ENCODE measurements around the gene RAB37. TPM values are rescaled to one million over a fixed set of nuclear protein-coding genes. Genes with fewer than 3 reads are reported as not detected.

The RAB37 gene
- total and polyA plus RNA-seq, 2 of the 13 experiments (the other 11 are each of a cell fraction or from before 2014, with no cell fraction given) = 0.91 to 3.7 TPM

GRCh38 chr17:74738051-74738996, 1.3 kb downstream of the RAB37 start (continued):
- TF ChIP-seq AGO2 (optimal IDR thresholded peaks at IDR 0.05; ENCODE audit: low read depth, low read length) (peak; percentile 6), SATB2 (CRISPR knock-in tag; IDR thresholded peaks at IDR 0.05) (no peak), MTERF4 (CRISPR knock-in tag; IDR thresholded peaks at IDR 0.05) (no peak), ZNF777 (CRISPR knock-in tag; IDR thresholded peaks at IDR 0.05) (0 out of 2 replicates have a peak, but pooled peaks have one; percentile 1), ZNF260 (CRISPR knock-in tag; IDR thresholded peaks at IDR 0.05; ENCODE audit: borderline replicate concordance, low read depth) (no peak), TFDP2 (CRISPR knock-in tag; IDR thresholded peaks at IDR 0.05) (no peak), ATF2 (CRISPR knock-in tag; IDR thresholded peaks at IDR 0.05) (0 out of 2 replicates have a peak, but pooled peaks have one; percentile 38), AHR (CRISPR knock-in tag; IDR thresholded peaks at IDR 0.05) (no peak), ISX (CRISPR knock-in tag; conservative IDR thresholded peaks at IDR 0.05) (no peak), ZNF224 (CRISPR knock-in tag; IDR thresholded peaks at IDR 0.05) (no peak), HMG20A (CRISPR knock-in tag; IDR thresholded peaks at IDR 0.05; ENCODE audit: borderline replicate concordance) (peak; percentile 76), MYPOP (CRISPR knock-in tag; IDR thresholded peaks at IDR 0.05) (no peak), ZKSCAN1 (IDR thresholded peaks at IDR 0.05; ENCODE audit: low read length) (no peak), PLRG1 (conservative IDR thresholded peaks at IDR 0.05) (no peak), ARID5B (CRISPR knock-in tag; IDR thresholded peaks at IDR 0.05) (peak; percentile 89), SAP130 (CRISPR knock-in tag; IDR thresholded peaks at IDR 0.05; ENCODE audit: low read depth) (peak; percentile 68), ZFP1 (CRISPR knock-in tag; IDR thresholded peaks at IDR 0.05) (no peak), STAT6 (CRISPR knock-in tag; IDR thresholded peaks at IDR 0.05; ENCODE audit: borderline replicate concordance) (no peak)

Measured in HepG2 (cell line).